SU-DHL-6 (cell line): ENCODE results near the gene ANKH.

Source experiments
- H2AFZ ChIP-seq: fragments of 200-600 bp; sonication (generic); 2 replicates; pipeline ENCODE4 v1.6.1; 2014; ENCODE audit warnings: low read depth, mild to moderate bottlenecking, moderate library complexity, mixed read lengths, antibody characterized with exemption, low read length; ENCODE audit not compliant: severe bottlenecking
- H3F3A ChIP-seq: fragments of 200-600 bp; shearing (Covaris generic); 2 replicates; pipeline ENCODE4 v1.6.0; 2016; ENCODE audit warnings: antibody characterized with exemption, mild to moderate bottlenecking; ENCODE audit not compliant: insufficient read depth
- H3K27ac ChIP-seq: fragments of 200-600 bp; sonication (generic); 2 replicates; pipeline ENCODE4 v1.5.1; 2016; ENCODE audit warnings: low read depth, mild to moderate bottlenecking, low read length, moderate library complexity, mixed read lengths
- H3K27me3 ChIP-seq: fragments of 200-600 bp; sonication (generic), shearing (Covaris generic); 2 replicates; pipeline ENCODE4 v1.6.0; 2014; ENCODE audit warnings: mild to moderate bottlenecking, low read length
- H3K36me3 ChIP-seq: fragments of 200-600 bp; sonication (generic); 2 replicates; pipeline ENCODE4 v1.6.1; 2014; ENCODE audit warnings: mild to moderate bottlenecking, low read length, mixed read lengths
- H3K4me2 ChIP-seq: fragments of 300-600, 200-600 bp; shearing (Covaris generic), sonication (generic); 2 replicates; pipeline ENCODE4 v1.6.0; 2014; ENCODE audit warnings: low read length, low read depth, mild to moderate bottlenecking; ENCODE audit not compliant: poor library complexity, severe bottlenecking
- H3K4me3 ChIP-seq: fragments of 200-600 bp; sonication (generic); 2 replicates; pipeline ENCODE4 v1.5.1; 2014; ENCODE audit warnings: antibody characterized with exemption, low read length, mild to moderate bottlenecking, mixed read lengths; ENCODE audit not compliant: insufficient read depth, poor library complexity, severe bottlenecking
- H3K79me2 ChIP-seq: fragments of 200-600 bp; sonication (generic); 2 replicates; pipeline ENCODE4 v1.6.1; 2014; ENCODE audit warnings: mild to moderate bottlenecking, low read length, moderate library complexity; ENCODE audit not compliant: insufficient read depth
- H3K9ac ChIP-seq: fragments of 200-600 bp; sonication (generic); 2 replicates; pipeline ENCODE4 v1.7.0; 2014; ENCODE audit warnings: mild to moderate bottlenecking, low read length
- H3K9me2 ChIP-seq: fragments of 200-600 bp; sonication (generic); replicated peaks from 2 replicates; pipeline ENCODE4 v1.6.1; 2014; ENCODE audit warnings: low read length; ENCODE audit not compliant: insufficient read depth
- H3K9me3 ChIP-seq: fragments of 200-600 bp; sonication (generic); 2 replicates; pipeline ENCODE4 v1.6.1; 2014; ENCODE audit warnings: low read length, mixed read lengths; ENCODE audit not compliant: insufficient read depth
- H4K20me1 ChIP-seq: fragments of 200-600 bp; sonication (generic); 2 replicates; pipeline ENCODE4 v1.6.1; 2014; ENCODE audit warnings: low read depth, mild to moderate bottlenecking, antibody characterized with exemption, low read length, moderate library complexity, mixed read lengths
- CTCF ChIP-seq: fragments of 200-600 bp; sonication (generic); IDR thresholded peaks from one replicate; pipeline ENCODE4 v1.5.1; 2017; ENCODE audit warnings: antibody characterized with exemption, mild to moderate bottlenecking, low read length, moderate library complexity; ENCODE audit not compliant: insufficient read depth, poor library complexity, severe bottlenecking
- EZH2phosphoT487 ChIP-seq: fragments of 200-600 bp; sonication (generic), shearing (Covaris generic); conservative IDR thresholded peaks from 2 replicates; pipeline ENCODE4 v1.6.1; 2018; ENCODE audit warnings: mild to moderate bottlenecking, antibody characterized with exemption, low read length, moderate library complexity, mixed read lengths

The ANKH gene

DNA sequence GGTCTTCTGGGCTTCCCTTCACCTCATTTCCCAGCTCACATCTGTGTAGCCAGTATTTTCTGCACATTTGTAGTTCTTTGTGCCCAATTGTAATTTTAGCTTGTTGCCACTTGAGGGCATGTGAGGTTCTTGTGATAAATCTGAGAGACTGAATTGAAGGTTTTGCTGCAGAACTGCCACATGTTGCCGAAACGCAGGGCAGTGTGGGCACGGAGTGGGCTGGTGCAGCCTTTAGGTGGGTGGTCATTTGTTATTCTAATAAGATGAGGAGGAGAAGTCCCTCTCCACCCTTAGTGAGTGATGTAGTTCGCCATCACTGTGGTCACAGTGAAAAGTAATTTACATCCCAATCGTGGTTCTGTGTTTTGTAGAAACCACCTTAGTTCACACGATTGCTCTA is 185.8 kb downstream of the ANKH start:
- no peaks in the 10 kb centered on the region for H3K9me3 ChIP-seq
- H3K4me3 ChIP-seq, result no peak overlapping the region
- H3K9me2 ChIP-seq, result no peaks in the 10 kb centered on the region
- peaks cover 15% of the 10 kb centered on the region for H3K79me2 ChIP-seq
- peak overlapping the region; percentile 18 for H3K4me2 ChIP-seq
- no peak overlapping the region for H3K27ac ChIP-seq
- H4K20me1 ChIP-seq, result no peaks in the 10 kb centered on the region
- peaks cover 60% of the 10 kb centered on the region for H3K36me3 ChIP-seq
- no peak overlapping the region for H2AFZ ChIP-seq
- no peaks in the 10 kb centered on the region for H3K27me3 ChIP-seq
- H3K9ac ChIP-seq, result no peak overlapping the region
- H3F3A ChIP-seq, result peaks cover 17% of the 10 kb centered on the region; the same call in 1 of the 2 replicates
- TF ChIP-seq EZH2phosphoT487, result no peak
- peak; percentile 41 for TF ChIP-seq CTCF

DNA sequence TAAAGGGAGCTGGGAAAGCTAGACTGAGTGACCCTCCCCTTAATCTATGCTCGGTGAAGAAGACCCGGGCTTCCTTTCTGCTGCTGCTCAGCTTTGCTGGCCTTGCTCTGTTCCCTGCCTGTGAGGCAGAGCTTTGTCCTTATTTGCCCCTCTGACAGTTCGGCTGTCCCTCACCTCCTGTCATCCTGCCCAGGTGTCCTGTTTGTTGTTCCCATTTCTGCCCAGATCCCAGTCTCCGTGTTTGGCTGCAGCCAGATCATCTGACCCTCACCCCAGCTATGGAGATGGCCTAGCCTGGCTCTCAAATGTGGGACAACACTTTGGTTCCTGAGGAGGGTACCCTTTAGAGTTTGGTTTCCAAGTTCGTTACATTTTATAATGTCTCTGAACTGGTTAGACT is 186.8 kb downstream of the ANKH start:
- H3K27ac ChIP-seq, result no peak overlapping the region; the same call in 1 of the 2 replicates
- no peak overlapping the region for H3K4me3 ChIP-seq
- peaks cover 17% of the 10 kb centered on the region; the same call in 1 of the 2 replicates for H3F3A ChIP-seq
- H3K79me2 ChIP-seq, result peaks cover 25% of the 10 kb centered on the region
- H3K9ac ChIP-seq, result no peak overlapping the region
- H3K9me3 ChIP-seq, result no peaks in the 10 kb centered on the region
- H3K27me3 ChIP-seq, result no peaks in the 10 kb centered on the region
- H2AFZ ChIP-seq, result no peak overlapping the region
- H4K20me1 ChIP-seq, result no peaks in the 10 kb centered on the region
- H3K36me3 ChIP-seq, result peaks cover 57% of the 10 kb centered on the region
- TF ChIP-seq EZH2phosphoT487, result no peak
- no peak for TF ChIP-seq CTCF
- no peaks in the 10 kb centered on the region for H3K9me2 ChIP-seq
- no peak overlapping the region for H3K4me2 ChIP-seq

DNA sequence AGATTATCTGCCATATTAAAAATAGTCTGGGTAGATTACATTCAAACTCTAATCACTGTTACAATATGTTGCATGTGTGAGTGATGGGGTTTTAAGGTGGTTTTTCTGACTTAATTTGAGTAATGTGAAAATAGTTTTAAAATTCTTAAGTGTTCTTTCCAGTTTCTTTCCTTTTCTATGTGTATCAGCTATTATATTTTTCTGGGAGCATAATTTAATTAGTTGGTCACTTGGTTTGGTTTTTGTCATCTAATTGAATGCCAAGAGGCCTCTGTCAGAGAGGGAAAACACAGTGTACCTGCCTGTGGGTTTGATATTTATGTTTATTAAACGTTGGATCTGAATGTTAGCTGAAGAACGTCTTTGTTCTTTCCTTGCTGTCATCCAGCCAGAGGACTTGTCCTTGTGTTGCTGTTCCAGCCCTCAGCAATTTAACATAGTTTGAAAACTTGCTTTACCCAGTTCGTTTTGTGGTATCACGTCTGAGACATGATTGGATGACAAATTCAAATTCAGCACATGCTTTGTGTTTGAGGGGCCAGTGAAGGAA is 187.6 kb downstream of the ANKH start:
- TF ChIP-seq EZH2phosphoT487 (no peak), CTCF (no peak)
- peaks cover 55% of the 10 kb centered on the region for H3K36me3 ChIP-seq
- H3K9me2 ChIP-seq, result no peaks in the 10 kb centered on the region
- H3K27me3 ChIP-seq, result no peaks in the 10 kb centered on the region
- peaks cover 20% of the 10 kb centered on the region; the same call in 1 of the 2 replicates for H3F3A ChIP-seq
- no peaks in the 10 kb centered on the region for H4K20me1 ChIP-seq
- H3K9ac ChIP-seq, result no peak overlapping the region
- no peak overlapping the region for H3K4me3 ChIP-seq
- no peaks in the 10 kb centered on the region for H3K9me3 ChIP-seq
- peaks cover 30% of the 10 kb centered on the region for H3K79me2 ChIP-seq
- no peak overlapping the region for H3K27ac ChIP-seq
- no peak overlapping the region for H2AFZ ChIP-seq
- no peak overlapping the region for H3K4me2 ChIP-seq
